ENCODE measurements around the gene ZFR2.

GRCh38 chr19:3860499-3860898, 8.3 kb downstream of the ZFR2 start:
- TF ChIP-seq, protein P1, sequence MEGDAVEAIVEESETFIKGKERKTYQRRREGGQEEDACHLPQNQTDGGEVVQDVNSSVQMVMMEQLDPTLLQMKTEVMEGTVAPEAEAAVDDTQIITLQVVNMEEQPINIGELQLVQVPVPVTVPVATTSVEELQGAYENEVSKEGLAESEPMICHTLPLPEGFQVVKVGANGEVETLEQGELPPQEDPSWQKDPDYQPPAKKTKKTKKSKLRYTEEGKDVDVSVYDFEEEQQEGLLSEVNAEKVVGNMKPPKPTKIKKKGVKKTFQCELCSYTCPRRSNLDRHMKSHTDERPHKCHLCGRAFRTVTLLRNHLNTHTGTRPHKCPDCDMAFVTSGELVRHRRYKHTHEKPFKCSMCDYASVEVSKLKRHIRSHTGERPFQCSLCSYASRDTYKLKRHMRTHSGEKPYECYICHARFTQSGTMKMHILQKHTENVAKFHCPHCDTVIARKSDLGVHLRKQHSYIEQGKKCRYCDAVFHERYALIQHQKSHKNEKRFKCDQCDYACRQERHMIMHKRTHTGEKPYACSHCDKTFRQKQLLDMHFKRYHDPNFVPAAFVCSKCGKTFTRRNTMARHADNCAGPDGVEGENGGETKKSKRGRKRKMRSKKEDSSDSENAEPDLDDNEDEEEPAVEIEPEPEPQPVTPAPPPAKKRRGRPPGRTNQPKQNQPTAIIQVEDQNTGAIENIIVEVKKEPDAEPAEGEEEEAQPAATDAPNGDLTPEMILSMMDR (IDR thresholded peaks at IDR 0.05 in 8 of 11, conservative IDR thresholded peaks at IDR 0.05 in 3 of 11) = no peak
- TF ChIP-seq POLR2A (IDR thresholded peaks at IDR 0.05) = no peak

Measured in spleen (tissue), 7 donors.